Measurements from ENCODE around the gene MRGPRG. TPM values are rescaled to one million over a fixed set of nuclear protein-coding genes. Genes with fewer than 3 reads are reported as not detected.

Gene MRGPRG
- total and polyA plus RNA-seq, 9 donors = not detected

- H3K9me3 ChIP-seq = no peaks in the 10 kb centered on the region
- H3K4me3 ChIP-seq = no peak overlapping the region
- no peaks in the 10 kb centered on the region for H3K4me1 ChIP-seq (ENCODE audit: insufficient read depth)
- no peaks in the 10 kb centered on the region for H3K27me3 ChIP-seq
- intact Hi-C loops (cut with DNase I) = no loop called here
- 69 to 93% (median 83%) methylated on average over 1 of the region's 1 CpG for WGBS, 3 donors
- TF ChIP-seq EP300 (IDR thresholded peaks at IDR 0.05) = no peak
- TF ChIP-seq, protein P1, sequence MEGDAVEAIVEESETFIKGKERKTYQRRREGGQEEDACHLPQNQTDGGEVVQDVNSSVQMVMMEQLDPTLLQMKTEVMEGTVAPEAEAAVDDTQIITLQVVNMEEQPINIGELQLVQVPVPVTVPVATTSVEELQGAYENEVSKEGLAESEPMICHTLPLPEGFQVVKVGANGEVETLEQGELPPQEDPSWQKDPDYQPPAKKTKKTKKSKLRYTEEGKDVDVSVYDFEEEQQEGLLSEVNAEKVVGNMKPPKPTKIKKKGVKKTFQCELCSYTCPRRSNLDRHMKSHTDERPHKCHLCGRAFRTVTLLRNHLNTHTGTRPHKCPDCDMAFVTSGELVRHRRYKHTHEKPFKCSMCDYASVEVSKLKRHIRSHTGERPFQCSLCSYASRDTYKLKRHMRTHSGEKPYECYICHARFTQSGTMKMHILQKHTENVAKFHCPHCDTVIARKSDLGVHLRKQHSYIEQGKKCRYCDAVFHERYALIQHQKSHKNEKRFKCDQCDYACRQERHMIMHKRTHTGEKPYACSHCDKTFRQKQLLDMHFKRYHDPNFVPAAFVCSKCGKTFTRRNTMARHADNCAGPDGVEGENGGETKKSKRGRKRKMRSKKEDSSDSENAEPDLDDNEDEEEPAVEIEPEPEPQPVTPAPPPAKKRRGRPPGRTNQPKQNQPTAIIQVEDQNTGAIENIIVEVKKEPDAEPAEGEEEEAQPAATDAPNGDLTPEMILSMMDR (IDR thresholded peaks at IDR 0.05) = no peak
- no peak for TF ChIP-seq POLR2A (IDR thresholded peaks at IDR 0.05)
- DNase-seq = no peak
- H3K36me3 ChIP-seq = no peaks in the 10 kb centered on the region
- no peak overlapping the region for H3K27ac ChIP-seq
These were observed 25.3 kb upstream of the MRGPRG start for GRCh38 chr11:3243880-3244279.

DNA sequence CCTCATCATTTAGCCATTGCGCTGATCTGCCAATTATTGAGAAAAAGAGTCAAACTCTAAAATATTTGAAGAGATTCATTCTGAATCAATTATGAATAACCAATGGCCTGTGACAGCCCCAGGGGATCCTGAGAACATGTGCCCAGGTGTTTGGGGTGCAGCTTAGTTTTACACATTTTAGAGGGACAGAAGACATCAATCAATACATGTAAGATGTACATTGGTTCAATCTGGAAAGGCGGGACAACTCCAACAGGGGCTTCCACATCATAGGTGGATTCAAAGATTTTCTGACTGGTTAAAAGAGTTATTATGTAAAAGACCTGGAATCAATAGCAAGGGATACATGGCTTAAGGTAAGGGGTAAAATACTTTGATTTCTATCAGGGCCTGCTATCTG, 18.5 kb upstream of the MRGPRG start:
- Histone ChIP-seq H3K27ac (no peak overlapping the region), H3K36me3 (no peaks in the 10 kb centered on the region), H3K27me3 (no peaks in the 10 kb centered on the region), H3K4me1 (ENCODE audit: insufficient read depth) (no peaks in the 10 kb centered on the region), H3K4me3 (no peak overlapping the region), H3K9me3 (no peaks in the 10 kb centered on the region)
- DNase-seq = no peak
- 95 to 96% (median 96%) methylated on average over 2 of the region's 2 CpGs for WGBS, 3 donors
- TF ChIP-seq EP300 (IDR thresholded peaks at IDR 0.05) = no peak
- TF ChIP-seq, protein P1 (IDR thresholded peaks at IDR 0.05) = no peak
- no peak for TF ChIP-seq POLR2A (IDR thresholded peaks at IDR 0.05)
- intact Hi-C loops (cut with DNase I) = no loop called here

GRCh38 chr11:3234846-3235245, 16.2 kb upstream of the MRGPRG start:
- H3K9me3 ChIP-seq = no peaks in the 10 kb centered on the region
- DNase-seq = no peak
- H3K27me3 ChIP-seq = no peaks in the 10 kb centered on the region
- intact Hi-C loops (cut with DNase I) = no loop called here
- H3K4me3 ChIP-seq = no peak overlapping the region
- no peak overlapping the region for H3K27ac ChIP-seq
- 69 to 80% (median 76%) methylated on average over 7 of the region's 7 CpGs for WGBS, 3 donors
- no peaks in the 10 kb centered on the region for H3K4me1 ChIP-seq (ENCODE audit: insufficient read depth)
- no peak for TF ChIP-seq POLR2A (IDR thresholded peaks at IDR 0.05)
- no peak for TF ChIP-seq EP300 (IDR thresholded peaks at IDR 0.05)
- TF ChIP-seq, protein P1 (IDR thresholded peaks at IDR 0.05) = no peak
- H3K36me3 ChIP-seq = no peaks in the 10 kb centered on the region

DNA sequence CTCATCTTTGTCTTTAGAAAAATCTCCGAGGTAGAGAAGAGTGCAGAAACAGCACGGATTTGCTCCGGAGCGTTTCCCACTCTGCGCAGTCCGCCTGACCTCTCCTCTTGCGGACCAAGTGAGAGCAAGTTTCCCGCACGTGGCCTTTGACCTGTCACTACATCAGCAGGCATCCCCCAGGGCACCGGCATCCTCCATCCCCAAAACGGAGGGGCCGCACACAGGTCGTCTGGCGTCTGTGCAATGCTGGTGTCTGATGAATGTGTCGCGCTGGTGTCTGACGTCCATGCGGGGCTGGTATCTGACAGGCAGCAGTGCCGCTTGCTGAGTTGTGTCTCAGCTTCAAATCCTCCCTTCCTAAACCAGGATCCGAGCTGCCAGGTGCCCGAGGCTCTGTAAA, 14.3 kb upstream of the MRGPRG start:
- DNase-seq = peak in 1 of 5 donors; percentile 8
- no peaks in the 10 kb centered on the region for H3K36me3 ChIP-seq
- TF ChIP-seq POLR2A (IDR thresholded peaks at IDR 0.05) = no peak
- TF ChIP-seq, protein P1 (IDR thresholded peaks at IDR 0.05) = no peak
- TF ChIP-seq EP300 (IDR thresholded peaks at IDR 0.05) = no peak

More for the DNA sequence above, 14.3 kb upstream of the MRGPRG start:
- Histone ChIP-seq H3K27ac (no peak overlapping the region), H3K9me3 (no peaks in the 10 kb centered on the region), H3K4me1 (ENCODE audit: insufficient read depth) (no peaks in the 10 kb centered on the region), H3K27me3 (no peaks in the 10 kb centered on the region), H3K4me3 (no peak overlapping the region)
- 82 to 83% (median 83%) methylated on average over 21 of the region's 21 CpGs for WGBS, 3 donors
- intact Hi-C loops (cut with DNase I) = no loop called here
